Measurements from ENCODE around the gene MFN2. TPM values are rescaled to one million over a fixed set of nuclear protein-coding genes. Genes with fewer than 3 reads are reported as not detected.

MFN2 gene
- polyA plus RNA-seq, 1 of the 3 experiments (the other 2 are of a cell fraction): 43.2 TPM

DNA sequence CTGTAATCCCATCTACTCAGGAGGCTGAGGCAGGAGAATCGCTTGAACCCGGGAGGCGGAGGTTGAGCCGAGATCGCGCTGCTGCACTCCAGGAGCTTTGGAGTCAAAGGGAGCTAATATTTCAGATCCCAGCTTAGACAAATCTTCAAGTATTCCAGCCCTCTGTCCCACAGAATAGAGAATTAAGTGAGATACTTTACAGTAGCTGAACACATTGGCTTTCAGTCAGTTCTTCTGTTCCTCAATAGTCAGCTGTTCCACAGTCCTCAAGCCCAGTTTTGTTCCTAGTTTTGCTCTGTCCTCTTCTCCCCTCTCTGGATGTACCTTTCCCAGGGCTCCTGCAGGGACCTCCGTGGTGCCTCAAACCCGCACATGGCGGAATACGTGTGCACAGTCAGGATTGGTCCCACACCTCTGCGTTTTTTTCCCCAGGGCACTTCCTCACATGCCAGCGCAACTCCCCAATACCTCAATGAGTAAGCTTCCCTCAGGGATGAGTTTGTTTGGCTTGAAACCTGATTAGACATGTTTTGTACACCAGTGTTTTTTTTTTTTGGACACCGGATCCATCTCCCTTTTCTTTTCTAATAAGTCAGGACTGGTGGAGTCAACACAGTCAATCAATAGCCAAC lies 1.2 kb downstream of the MFN2 start:
- 90% methylated on average over 13 of the region's 13 CpGs for WGBS (ENCODE audit: low lambda C conversion rate)
- Histone ChIP-seq H3K4me1 (ENCODE audit: control insufficient read depth in 1 of 2, insufficient read depth in 2 of 2, low read depth in 1 of 2, low read length in 1 of 2) (peaks cover 27 to 34% of the 10 kb centered on the region in 2 experiments; a peak in 2 of 4 replicates), H3F3A (replicated peaks; ENCODE audit: insufficient read depth) (peaks cover 26% of the 10 kb centered on the region), H3K9me2 (no peaks in the 10 kb centered on the region), H3K36me3 (replicated peaks in 1 of 2; ENCODE audit: control insufficient read depth in 1 of 2, insufficient read depth in 2 of 2, low read length in 1 of 2) (peaks cover 18 to 33% of the 10 kb centered on the region in 2 experiments), H3K27me3 (ENCODE audit: insufficient read depth) (no peaks in the 10 kb centered on the region), H2AFZ (ENCODE audit: low read depth) (no peak overlapping the region), H3K4me3 (ENCODE audit: low read depth in 2 of 2, low read length in 1 of 2) (peak overlapping the region in 1 of 2 experiments; percentile 96; a peak in 3 of 4 replicates), H3K27ac (ENCODE audit: low read depth in 2 of 2, low read length in 1 of 2) (no peak overlapping the region), H3K4me2 (peak overlapping the region; percentile 99), H4K20me1 (ENCODE audit: insufficient read depth) (0 out of 2 replicates have a peak, but pooled peaks cover 6% of the 10 kb centered on the region), H3K9ac (peak overlapping the region; percentile 95), H3K79me2 (ENCODE audit: insufficient read depth) (peaks cover 59% of the 10 kb centered on the region), H3K9me3 (no peaks in the 10 kb centered on the region)
- TF ChIP-seq FOXM1 (IDR thresholded peaks at IDR 0.05; ENCODE audit: low read depth): no peak
- no peak for TF ChIP-seq GATA2 (CRISPR knock-in tag; IDR thresholded peaks at IDR 0.05)
- TF ChIP-seq TCF12 (IDR thresholded peaks at IDR 0.05): no peak
- TF ChIP-seq MEF2A (IDR thresholded peaks at IDR 0.05; ENCODE audit: borderline replicate concordance, low read depth): no peak
- TF ChIP-seq GABPA (IDR thresholded peaks at IDR 0.05; ENCODE audit: low read depth): no peak
- no peak for TF ChIP-seq ELF1 (IDR thresholded peaks at IDR 0.05)
- no peak for TF ChIP-seq RCOR1 (IDR thresholded peaks at IDR 0.05; ENCODE audit: low read length)
- TF ChIP-seq, protein P1, sequence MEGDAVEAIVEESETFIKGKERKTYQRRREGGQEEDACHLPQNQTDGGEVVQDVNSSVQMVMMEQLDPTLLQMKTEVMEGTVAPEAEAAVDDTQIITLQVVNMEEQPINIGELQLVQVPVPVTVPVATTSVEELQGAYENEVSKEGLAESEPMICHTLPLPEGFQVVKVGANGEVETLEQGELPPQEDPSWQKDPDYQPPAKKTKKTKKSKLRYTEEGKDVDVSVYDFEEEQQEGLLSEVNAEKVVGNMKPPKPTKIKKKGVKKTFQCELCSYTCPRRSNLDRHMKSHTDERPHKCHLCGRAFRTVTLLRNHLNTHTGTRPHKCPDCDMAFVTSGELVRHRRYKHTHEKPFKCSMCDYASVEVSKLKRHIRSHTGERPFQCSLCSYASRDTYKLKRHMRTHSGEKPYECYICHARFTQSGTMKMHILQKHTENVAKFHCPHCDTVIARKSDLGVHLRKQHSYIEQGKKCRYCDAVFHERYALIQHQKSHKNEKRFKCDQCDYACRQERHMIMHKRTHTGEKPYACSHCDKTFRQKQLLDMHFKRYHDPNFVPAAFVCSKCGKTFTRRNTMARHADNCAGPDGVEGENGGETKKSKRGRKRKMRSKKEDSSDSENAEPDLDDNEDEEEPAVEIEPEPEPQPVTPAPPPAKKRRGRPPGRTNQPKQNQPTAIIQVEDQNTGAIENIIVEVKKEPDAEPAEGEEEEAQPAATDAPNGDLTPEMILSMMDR (IDR thresholded peaks at IDR 0.05): no peak
- TF ChIP-seq NFIC (IDR thresholded peaks at IDR 0.05; ENCODE audit: borderline replicate concordance): no peak
- no peak for TF ChIP-seq SMC3 (IDR thresholded peaks at IDR 0.05; ENCODE audit: low read depth, low read length)
- ChIA-PET POLR2A (interaction anchor here (0.5 to 3.5 kb wide), 3 partner anchors 73 to 397 kb away, joined by 4 to 37 read pairs (median 5); no protein-coding TSS in a partner anchor), CTCF (interaction anchor here (0.9 to 2.4 kb wide), 6 partner anchors 10 to 143 kb away, joined by 3 to 9 read pairs (median 4); no protein-coding TSS in a partner anchor)
- no peak for DNase-seq

GRCh38 chr1:11982010-11982392 lies 1.8 kb downstream of the MFN2 start:
- Histone ChIP-seq H3K9me2 (no peaks in the 10 kb centered on the region), H3K4me1 (ENCODE audit: control insufficient read depth in 1 of 2, insufficient read depth in 2 of 2, low read depth in 1 of 2, low read length in 1 of 2) (peaks cover 27 to 34% of the 10 kb centered on the region in 2 experiments; a peak in 3 of 4 replicates), H3K36me3 (replicated peaks in 1 of 2; ENCODE audit: control insufficient read depth in 1 of 2, insufficient read depth in 2 of 2, low read length in 1 of 2) (peaks cover 17 to 33% of the 10 kb centered on the region in 2 experiments), H2AFZ (ENCODE audit: low read depth) (no peak overlapping the region), H3K4me2 (peak overlapping the region; percentile 99; the same call in 1 of the 2 replicates), H4K20me1 (ENCODE audit: insufficient read depth) (0 out of 2 replicates have a peak, but pooled peaks cover 6% of the 10 kb centered on the region), H3K4me3 (ENCODE audit: low read depth in 2 of 2, low read length in 1 of 2) (no peak overlapping the region), H3F3A (replicated peaks; ENCODE audit: insufficient read depth) (peaks cover 26% of the 10 kb centered on the region), H3K79me2 (ENCODE audit: insufficient read depth) (peaks cover 64% of the 10 kb centered on the region), H3K9me3 (no peaks in the 10 kb centered on the region), H3K27me3 (ENCODE audit: insufficient read depth) (no peaks in the 10 kb centered on the region), H3K9ac (no peak overlapping the region), H3K27ac (ENCODE audit: low read depth in 2 of 2, low read length in 1 of 2) (no peak overlapping the region)
- no peak for DNase-seq
- ChIA-PET CTCF (interaction anchor here (1.1 to 2.4 kb wide), 6 partner anchors 10 to 144 kb away, joined by 3 to 9 read pairs (median 3); no protein-coding TSS in a partner anchor), POLR2A (interaction anchor here (3.5 kb wide), 1 partner anchor 73 kb away, joined by 37 read pairs; no protein-coding TSS in a partner anchor)
- WGBS (ENCODE audit: low lambda C conversion rate): 85% methylated on average over 3 of the region's 3 CpGs
- peak; percentile 30 for TF ChIP-seq RAD21 (IDR thresholded peaks at IDR 0.05; ENCODE audit: low read length)
- no peak for TF ChIP-seq POLR2AphosphoS5 (IDR thresholded peaks at IDR 0.05; ENCODE audit: low read depth, low read length)
- TF ChIP-seq RXRA (IDR thresholded peaks at IDR 0.05; ENCODE audit: borderline replicate concordance, low read depth): no peak
- TF ChIP-seq TAF1 (IDR thresholded peaks at IDR 0.05; ENCODE audit: borderline replicate concordance, low read depth, low read length): no peak
- no peak for TF ChIP-seq EP300 (IDR thresholded peaks at IDR 0.05; ENCODE audit: borderline replicate concordance in 1 of 2, low read depth in 1 of 2, low read length in 1 of 2)
- peak; percentile 31; the same call in 1 of the 2 replicates for TF ChIP-seq SMC3 (IDR thresholded peaks at IDR 0.05; ENCODE audit: low read depth, low read length)
- TF ChIP-seq, protein P2, sequence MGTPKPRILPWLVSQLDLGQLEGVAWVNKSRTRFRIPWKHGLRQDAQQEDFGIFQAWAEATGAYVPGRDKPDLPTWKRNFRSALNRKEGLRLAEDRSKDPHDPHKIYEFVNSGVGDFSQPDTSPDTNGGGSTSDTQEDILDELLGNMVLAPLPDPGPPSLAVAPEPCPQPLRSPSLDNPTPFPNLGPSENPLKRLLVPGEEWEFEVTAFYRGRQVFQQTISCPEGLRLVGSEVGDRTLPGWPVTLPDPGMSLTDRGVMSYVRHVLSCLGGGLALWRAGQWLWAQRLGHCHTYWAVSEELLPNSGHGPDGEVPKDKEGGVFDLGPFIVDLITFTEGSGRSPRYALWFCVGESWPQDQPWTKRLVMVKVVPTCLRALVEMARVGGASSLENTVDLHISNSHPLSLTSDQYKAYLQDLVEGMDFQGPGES (IDR thresholded peaks at IDR 0.05; ENCODE audit: low read depth, low read length): no peak
- TF ChIP-seq REST (IDR thresholded peaks at IDR 0.05; ENCODE audit: low read depth, low read length): no peak
- TF ChIP-seq, protein P1 (IDR thresholded peaks at IDR 0.05): peak; percentile 52
- TF ChIP-seq RFX5 (IDR thresholded peaks at IDR 0.05; ENCODE audit: low read length): no peak

Measured in SK-N-SH (cell line).